GM21381 (cell line): ENCODE measurements around the gene ENO2.

ENCODE experiments used
- ATAC-seq: cut with Tn5 transposase; IDR thresholded peaks from one replicate; pipeline ENCODE4 v1.9.1; 2021; ENCODE audit warnings: mild to moderate bottlenecking, moderate library complexity; ENCODE audit not compliant: unreplicated experiment

The ENO2 gene

GRCh38 chr12:6929466-6930452, 15.4 kb downstream of the ENO2 start:
- ATAC-seq = no peak

GRCh38 chr12:6932766-6933165, 18.4 kb downstream of the ENO2 start:
- ATAC-seq = no peak

GRCh38 chr12:6934110-6934509, 19.7 kb downstream of the ENO2 start:
- no peak for ATAC-seq

GRCh38 chr12:6935371-6936193, 21.2 kb downstream of the ENO2 start:
- no peak for ATAC-seq

- no peak for ATAC-seq
Measured at GRCh38 chr12:6936194-6936635, 21.8 kb downstream of the ENO2 start.

GRCh38 chr12:6936636-6937480, 22.5 kb downstream of the ENO2 start:
- no peak for ATAC-seq

- peak; percentile 91 for ATAC-seq
Measured at GRCh38 chr12:6937481-6938352, 23.3 kb downstream of the ENO2 start.

GRCh38 chr12:6938353-6939190, 24.2 kb downstream of the ENO2 start:
- no peak for ATAC-seq

- ATAC-seq = no peak
Measured at GRCh38 chr12:6939191-6939540, 24.8 kb downstream of the ENO2 start.

- ATAC-seq = no peak
Measured at GRCh38 chr12:6941267-6941666, 26.9 kb downstream of the ENO2 start.

- ATAC-seq = no peak
Measured at GRCh38 chr12:6941782-6942181, 27.4 kb downstream of the ENO2 start.

- ATAC-seq = no peak
Measured at GRCh38 chr12:6942331-6942665, 27.9 kb downstream of the ENO2 start.

- peak; percentile 26 for ATAC-seq
Measured at GRCh38 chr12:6943389-6943721, 29.0 kb downstream of the ENO2 start.

GRCh38 chr12:6943722-6944380, 29.5 kb downstream of the ENO2 start, which contains the start of the genes C12orf57 and RNU7-1:
Gene C12orf57, plus strand, starts transcription at chr12:6944022. Its CDS starts 100 bp downstream, at chr12:6944122.
Gene RNU7-1, plus strand, starts transcription at chr12:6943816.
- ATAC-seq = peak; percentile 27

- ATAC-seq = peak; percentile 32
Measured at GRCh38 chr12:6944381-6945186, 30.2 kb downstream of the ENO2 start.

- no peak for ATAC-seq
Measured at GRCh38 chr12:6945613-6946012, 31.2 kb downstream of the ENO2 start.

GRCh38 chr12:6946033-6946919, 31.9 kb downstream of the ENO2 start:
- ATAC-seq = peak; percentile 25
